ENCODE results near the gene ZRANB1.

Gene ZRANB1

DNA sequence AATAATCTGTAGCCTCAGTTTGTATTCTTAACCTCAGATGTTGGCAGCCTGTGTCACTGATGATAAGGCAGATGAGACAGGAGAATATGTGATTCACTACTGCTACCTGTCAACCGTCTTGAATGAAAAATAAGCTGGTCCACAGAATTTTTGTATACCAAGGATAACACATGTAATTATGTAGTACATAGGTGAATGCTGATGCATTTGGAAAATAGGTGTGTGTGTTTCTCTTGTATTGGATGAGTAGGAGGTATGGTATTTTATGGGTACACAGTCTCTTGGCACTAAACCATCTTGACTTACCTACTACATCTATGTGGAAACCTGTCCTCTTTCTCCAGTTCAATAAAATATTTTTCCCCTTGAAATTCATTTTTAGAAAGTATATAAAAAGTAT is 20.7 kb upstream of the ZRANB1 start:
- H3K4me3 ChIP-seq (ENCODE audit: low read depth, low read length) = no peak overlapping the region
- TF ChIP-seq, protein P1, sequence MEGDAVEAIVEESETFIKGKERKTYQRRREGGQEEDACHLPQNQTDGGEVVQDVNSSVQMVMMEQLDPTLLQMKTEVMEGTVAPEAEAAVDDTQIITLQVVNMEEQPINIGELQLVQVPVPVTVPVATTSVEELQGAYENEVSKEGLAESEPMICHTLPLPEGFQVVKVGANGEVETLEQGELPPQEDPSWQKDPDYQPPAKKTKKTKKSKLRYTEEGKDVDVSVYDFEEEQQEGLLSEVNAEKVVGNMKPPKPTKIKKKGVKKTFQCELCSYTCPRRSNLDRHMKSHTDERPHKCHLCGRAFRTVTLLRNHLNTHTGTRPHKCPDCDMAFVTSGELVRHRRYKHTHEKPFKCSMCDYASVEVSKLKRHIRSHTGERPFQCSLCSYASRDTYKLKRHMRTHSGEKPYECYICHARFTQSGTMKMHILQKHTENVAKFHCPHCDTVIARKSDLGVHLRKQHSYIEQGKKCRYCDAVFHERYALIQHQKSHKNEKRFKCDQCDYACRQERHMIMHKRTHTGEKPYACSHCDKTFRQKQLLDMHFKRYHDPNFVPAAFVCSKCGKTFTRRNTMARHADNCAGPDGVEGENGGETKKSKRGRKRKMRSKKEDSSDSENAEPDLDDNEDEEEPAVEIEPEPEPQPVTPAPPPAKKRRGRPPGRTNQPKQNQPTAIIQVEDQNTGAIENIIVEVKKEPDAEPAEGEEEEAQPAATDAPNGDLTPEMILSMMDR (IDR thresholded peaks at IDR 0.05; ENCODE audit: borderline replicate concordance, insufficient read depth, low read depth, low read length) = no peak

DNA sequence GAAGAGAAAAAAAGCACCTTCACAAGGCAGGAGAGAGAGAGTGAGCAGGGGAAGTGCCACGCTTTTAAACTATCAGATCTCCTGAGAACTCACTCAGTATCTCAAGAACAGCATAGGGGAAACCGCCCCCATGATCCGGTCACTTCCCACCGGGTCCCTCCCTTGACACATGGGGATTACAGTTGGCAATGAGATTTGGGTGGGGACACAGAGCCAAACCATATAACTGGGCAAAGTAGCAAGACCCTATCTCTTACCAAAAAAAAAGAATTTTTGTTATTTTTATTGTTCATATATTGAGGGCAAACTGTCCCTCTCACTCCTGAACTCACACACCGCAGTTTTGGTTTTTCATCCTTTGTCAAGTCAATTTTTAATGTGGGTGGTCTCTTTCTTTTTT is 18.2 kb upstream of the ZRANB1 start:
- H3K4me3 ChIP-seq (ENCODE audit: low read depth, low read length) = no peak overlapping the region
- TF ChIP-seq, protein P1 (IDR thresholded peaks at IDR 0.05; ENCODE audit: borderline replicate concordance, insufficient read depth, low read depth, low read length) = no peak

DNA sequence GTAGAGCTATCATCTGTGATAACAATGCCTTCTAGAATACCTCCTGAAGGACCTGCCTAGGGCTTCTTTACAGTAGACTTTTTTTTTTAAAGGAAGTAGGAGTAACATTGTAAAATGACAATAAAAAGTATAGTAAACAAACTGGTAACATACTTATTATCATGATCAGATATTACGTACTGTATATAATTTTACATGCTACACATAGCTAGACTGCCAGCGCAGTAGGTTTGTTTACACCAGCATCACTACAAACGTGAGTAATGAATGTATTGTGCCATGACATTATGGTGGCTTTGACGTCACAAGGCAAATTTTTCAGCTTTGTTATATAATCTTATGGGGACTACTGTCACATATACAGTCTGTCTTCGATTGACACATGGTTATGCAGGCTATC is 15.4 kb upstream of the ZRANB1 start:
- TF ChIP-seq, protein P1 (IDR thresholded peaks at IDR 0.05; ENCODE audit: borderline replicate concordance, insufficient read depth, low read depth, low read length) = no peak
- H3K4me3 ChIP-seq (ENCODE audit: low read depth, low read length) = no peak overlapping the region

DNA sequence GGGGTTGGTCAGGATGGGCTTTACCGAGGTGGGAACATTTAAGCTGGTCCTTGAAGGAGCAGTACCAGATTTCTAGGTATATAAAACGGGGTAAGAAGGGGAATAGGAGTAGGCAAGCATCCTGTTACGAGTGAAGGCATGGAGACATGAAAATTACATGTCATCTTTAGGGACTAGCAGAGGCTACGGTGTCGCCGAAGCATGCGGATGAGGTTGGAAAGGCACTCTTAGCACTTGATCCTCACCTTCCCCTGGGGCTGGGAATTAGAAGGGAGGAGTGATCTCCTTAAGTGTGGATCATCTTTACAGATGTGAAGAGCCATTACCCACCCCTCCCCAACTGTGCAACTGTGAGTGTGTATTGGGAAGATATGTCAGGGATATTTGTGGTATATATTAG is 13.8 kb upstream of the ZRANB1 start:
- H3K4me3 ChIP-seq (ENCODE audit: low read depth, low read length) = no peak overlapping the region
- TF ChIP-seq, protein P1 (IDR thresholded peaks at IDR 0.05; ENCODE audit: borderline replicate concordance, insufficient read depth, low read depth, low read length) = no peak

DNA sequence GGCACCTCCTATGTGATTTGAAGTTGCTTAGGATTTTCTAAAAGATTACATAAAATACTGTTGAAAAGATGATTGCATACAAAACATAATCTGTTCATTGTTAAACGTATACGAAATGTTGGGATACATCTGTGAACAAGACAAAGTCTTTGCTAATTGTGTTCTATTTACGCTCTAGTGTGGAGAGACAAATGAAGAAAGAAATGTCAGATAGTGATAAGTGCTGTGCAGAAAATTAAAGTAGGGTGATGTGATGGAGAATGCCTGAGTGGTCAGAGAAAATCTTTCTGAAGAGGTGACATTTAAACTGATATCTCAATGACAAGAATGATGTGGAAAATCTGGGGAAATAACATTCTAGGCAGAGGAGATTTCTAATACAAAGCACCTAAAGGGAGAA is 13.4 kb upstream of the ZRANB1 start:
- no peak overlapping the region for H3K4me3 ChIP-seq (ENCODE audit: low read depth, low read length)
- TF ChIP-seq, protein P1 (IDR thresholded peaks at IDR 0.05; ENCODE audit: borderline replicate concordance, insufficient read depth, low read depth, low read length) = no peak

DNA sequence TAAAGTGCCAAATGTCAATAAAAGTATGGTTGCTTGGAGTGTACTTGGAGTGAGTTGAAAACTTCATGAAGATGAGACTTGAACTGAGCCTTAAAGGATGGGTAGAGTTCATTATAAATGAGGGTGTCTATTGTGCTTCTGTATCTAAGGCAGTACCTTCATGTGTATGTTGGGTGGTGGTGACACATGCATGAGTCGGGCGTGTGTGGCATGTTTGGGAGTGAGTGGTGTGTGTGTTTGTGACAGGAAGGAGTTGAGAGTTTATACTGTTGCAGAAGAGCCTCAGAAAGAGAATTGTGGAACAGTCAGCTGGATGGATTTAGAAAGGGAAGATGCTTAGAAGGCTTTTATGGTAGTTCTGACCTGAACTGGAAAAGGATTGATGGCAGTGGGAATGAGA is 6.0 kb upstream of the ZRANB1 start:
- no peak overlapping the region for H3K4me3 ChIP-seq (ENCODE audit: low read depth, low read length)
- TF ChIP-seq, protein P1 (IDR thresholded peaks at IDR 0.05; ENCODE audit: borderline replicate concordance, insufficient read depth, low read depth, low read length) = no peak

DNA sequence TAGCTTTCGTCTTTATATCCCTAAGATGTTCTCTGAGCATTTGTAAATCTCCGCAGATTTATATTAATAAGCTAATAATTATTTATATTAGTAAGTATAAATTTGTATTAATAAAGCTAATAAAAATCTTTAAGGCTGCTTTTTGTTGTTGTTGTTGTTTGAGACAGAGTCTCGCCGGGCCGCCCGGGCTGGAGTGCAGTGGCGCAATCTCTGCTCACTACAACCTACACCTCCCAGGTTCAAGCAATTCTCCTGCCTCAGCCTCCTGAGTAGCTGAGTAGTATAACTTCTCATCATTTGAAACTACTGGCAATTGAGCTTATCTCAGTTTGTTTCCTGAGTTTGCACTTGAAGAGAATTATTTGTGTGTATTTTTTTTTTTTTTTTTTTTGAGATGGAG is 5.1 kb upstream of the ZRANB1 start:
- no peak overlapping the region for H3K4me3 ChIP-seq (ENCODE audit: low read depth, low read length)
- TF ChIP-seq, protein P1 (IDR thresholded peaks at IDR 0.05; ENCODE audit: borderline replicate concordance, insufficient read depth, low read depth, low read length) = no peak
